NCI-H2081 treated with DMSO at 0.1 percent for 48 hours (cell line): ENCODE measurements around the gene ALOX15.
"Not testable (repeated sequence)": the region's sequence is repeated elsewhere in the genome, so short reads cannot be mapped to it uniquely, and the experiment has no call there.

ENCODE experiments used
- DNase-seq: peaks from one replicate; lab custom pipeline; 2025; lab: John Stamatoyannopoulos, UW

ALOX15 gene

GRCh38 chr17:4594406-4594805, 47.1 kb downstream of the ALOX15 start:
- DNase-seq = no peak

- no peak for DNase-seq
Measured at GRCh38 chr17:4593021-4593421, 48.5 kb downstream of the ALOX15 start.

GRCh38 chr17:4592240-4593005, 49.1 kb downstream of the ALOX15 start:
- DNase-seq = no peak

- no peak for DNase-seq
Measured at GRCh38 chr17:4591529-4591928, 49.9 kb downstream of the ALOX15 start.

- no peak for DNase-seq
Measured at GRCh38 chr17:4590981-4591453, 50.5 kb downstream of the ALOX15 start.

- not testable (repeated sequence) for DNase-seq
Measured at GRCh38 chr17:4590042-4590441, 51.4 kb downstream of the ALOX15 start.

- DNase-seq = no peak
Measured at GRCh38 chr17:4588898-4589625, 52.4 kb downstream of the ALOX15 start.

GRCh38 chr17:4588391-4588790, 53.1 kb downstream of the ALOX15 start:
- no peak for DNase-seq

GRCh38 chr17:4587803-4588202, 53.7 kb downstream of the ALOX15 start:
- no peak for DNase-seq

GRCh38 chr17:4587195-4587594, 54.3 kb downstream of the ALOX15 start:
- no peak for DNase-seq

- DNase-seq = no peak
Measured at GRCh38 chr17:4586043-4586442, 55.4 kb downstream of the ALOX15 start.

- no peak for DNase-seq
Measured at GRCh38 chr17:4585638-4585994, 55.9 kb downstream of the ALOX15 start.

GRCh38 chr17:4584917-4585637, 56.4 kb downstream of the ALOX15 start:
- DNase-seq = no peak

- DNase-seq = no peak
Measured at GRCh38 chr17:4584101-4584916, 57.2 kb downstream of the ALOX15 start, which contains the start of gene SMTNL2. TSS of gene SMTNL2 (plus strand) at chr17:4584529. CDS start at chr17:4584606, 77 bp downstream.

GRCh38 chr17:4583782-4584100, 57.7 kb downstream of the ALOX15 start:
- no peak for DNase-seq

- no peak for DNase-seq
Measured at GRCh38 chr17:4583206-4583605, 58.3 kb downstream of the ALOX15 start.

GRCh38 chr17:4582691-4583090, 58.8 kb downstream of the ALOX15 start:
- no peak for DNase-seq

- DNase-seq = no peak
Measured at GRCh38 chr17:4582101-4582501, 59.4 kb downstream of the ALOX15 start.
